NCI-H2171 (cell line): ENCODE results near the gene LGR4.
"Not testable (repeated sequence)": the region's sequence is repeated elsewhere in the genome, so short reads cannot be mapped to it uniquely, and the experiment has no call there.

Source experiments
- DNase-seq: peaks from one replicate; lab custom pipeline; 2025; lab: John Stamatoyannopoulos, UW

Gene LGR4

GRCh38 chr11:27347359-27348339, 124.9 kb downstream of the LGR4 start:
- no peak for DNase-seq

GRCh38 chr11:27339941-27340340, 132.6 kb downstream of the LGR4 start:
- DNase-seq: no peak

GRCh38 chr11:27334764-27335163, 137.8 kb downstream of the LGR4 start:
- DNase-seq: not testable (repeated sequence)

- DNase-seq: no peak
Measured at GRCh38 chr11:27331981-27332380, 140.6 kb downstream of the LGR4 start.

- DNase-seq: no peak
Measured at GRCh38 chr11:27330633-27331270, 141.8 kb downstream of the LGR4 start.

- no peak for DNase-seq
Measured at GRCh38 chr11:27329867-27330632, 142.5 kb downstream of the LGR4 start.

- no peak for DNase-seq
Measured at GRCh38 chr11:27328614-27329013, 144.0 kb downstream of the LGR4 start.

- DNase-seq: not testable (repeated sequence)
Measured at GRCh38 chr11:27327064-27327463, 145.5 kb downstream of the LGR4 start.

- not testable (repeated sequence) for DNase-seq
Measured at GRCh38 chr11:27322196-27322595, 150.4 kb downstream of the LGR4 start.

- not testable (repeated sequence) for DNase-seq
Measured at GRCh38 chr11:27321340-27321739, 151.2 kb downstream of the LGR4 start.

- no peak for DNase-seq
Measured at GRCh38 chr11:27319072-27319471, 153.5 kb downstream of the LGR4 start.

- no peak for DNase-seq
Measured at GRCh38 chr11:27317751-27318150, 154.8 kb downstream of the LGR4 start.
